Colonic mucosa (tissue), 4 donors: ENCODE results near the gene TARS3. TPM values are rescaled to one million over a fixed set of nuclear protein-coding genes. Genes with fewer than 3 reads are reported as not detected.
A peak's percentile ranks its signal among the peaks of the same experiment; 100 is the strongest.
"Not testable (repeated sequence)": the region's sequence is repeated elsewhere in the genome, so short reads cannot be mapped to it uniquely, and the experiment has no call there.

Experiments used
- DNase-seq: peaks from one replicate; pipeline ENCODE4 v3.0.0-alpha.2; 2020
- H3K27ac ChIP-seq: fragments of 200-600 bp; one replicate; pipeline ENCODE4 v1.8.0; 2021
- H3K27me3 ChIP-seq: fragments of 200-600 bp; one replicate; pipeline ENCODE4 v1.8.0; 2021
- H3K36me3 ChIP-seq: fragments of 200-600 bp; one replicate; pipeline ENCODE4 v1.8.0; 2021
- H3K4me1 ChIP-seq: fragments of 200-600 bp; one replicate; pipeline ENCODE4 v1.8.0; 2021; ENCODE audit warnings: mild to moderate bottlenecking
- H3K4me3 ChIP-seq: fragments of 200-600 bp; one replicate; pipeline ENCODE4 v1.8.0; 2021
- H3K9ac ChIP-seq, 2 donors: one replicate each; pipeline ENCODE4 v1.7.0; 2013; ENCODE audit warnings: control low read depth in 2 of 2, low read depth in 2 of 2, low read length in 2 of 2
- H3K9me3 ChIP-seq: fragments of 200-600 bp; one replicate; pipeline ENCODE4 v1.8.0; 2021
- intact Hi-C: fragments of 100-400 bp; cut with DNase I; formaldehyde crosslinking; loops from one replicate; pipeline ENCODE4 v1.14.1; 2022
- total RNA-seq, 2 donors: library from RNA; stranded (reverse); fragmentation: NEBNext Ultra II Directional in 1 of 2; extraction: Animal tissue kit (Norgen Biotek cat#: 25700) in 1 of 2; gene quantifications; one replicate each; pipeline ENCODE4 v1.2.1, GENCODE V29; 2021
- TF ChIP-seq, protein P1 (sequence below): fragments of 200-600 bp; IDR thresholded peaks from one replicate; pipeline ENCODE4 v1.8.0; 2022; ENCODE audit warnings: antibody characterized with exemption, mild to moderate bottlenecking
- donor health status: healthy.
- donor health status: DM: no; HTN: no; CAD: no.
- donor health status: DM: no; HTN: no; CAD: no.

Gene TARS3
- total RNA-seq, 2 donors from 2014 or later = 8.7 to 8.8 TPM

GRCh38 chr15:101657968-101658784 is 66.1 kb downstream of the TARS3 start:
- Histone ChIP-seq H3K27ac (no peak overlapping the region), H3K4me1 (peaks cover 2% of the 10 kb centered on the region), H3K27me3 (no peaks in the 10 kb centered on the region), H3K4me3 (no peak overlapping the region), H3K9ac (no peak overlapping the region), H3K36me3 (no peaks in the 10 kb centered on the region), H3K9me3 (no peaks in the 10 kb centered on the region)
- DNase-seq = peak; percentile 83
- TF ChIP-seq, protein P1, sequence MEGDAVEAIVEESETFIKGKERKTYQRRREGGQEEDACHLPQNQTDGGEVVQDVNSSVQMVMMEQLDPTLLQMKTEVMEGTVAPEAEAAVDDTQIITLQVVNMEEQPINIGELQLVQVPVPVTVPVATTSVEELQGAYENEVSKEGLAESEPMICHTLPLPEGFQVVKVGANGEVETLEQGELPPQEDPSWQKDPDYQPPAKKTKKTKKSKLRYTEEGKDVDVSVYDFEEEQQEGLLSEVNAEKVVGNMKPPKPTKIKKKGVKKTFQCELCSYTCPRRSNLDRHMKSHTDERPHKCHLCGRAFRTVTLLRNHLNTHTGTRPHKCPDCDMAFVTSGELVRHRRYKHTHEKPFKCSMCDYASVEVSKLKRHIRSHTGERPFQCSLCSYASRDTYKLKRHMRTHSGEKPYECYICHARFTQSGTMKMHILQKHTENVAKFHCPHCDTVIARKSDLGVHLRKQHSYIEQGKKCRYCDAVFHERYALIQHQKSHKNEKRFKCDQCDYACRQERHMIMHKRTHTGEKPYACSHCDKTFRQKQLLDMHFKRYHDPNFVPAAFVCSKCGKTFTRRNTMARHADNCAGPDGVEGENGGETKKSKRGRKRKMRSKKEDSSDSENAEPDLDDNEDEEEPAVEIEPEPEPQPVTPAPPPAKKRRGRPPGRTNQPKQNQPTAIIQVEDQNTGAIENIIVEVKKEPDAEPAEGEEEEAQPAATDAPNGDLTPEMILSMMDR = no peak
- intact Hi-C loops = no loop called here

DNA sequence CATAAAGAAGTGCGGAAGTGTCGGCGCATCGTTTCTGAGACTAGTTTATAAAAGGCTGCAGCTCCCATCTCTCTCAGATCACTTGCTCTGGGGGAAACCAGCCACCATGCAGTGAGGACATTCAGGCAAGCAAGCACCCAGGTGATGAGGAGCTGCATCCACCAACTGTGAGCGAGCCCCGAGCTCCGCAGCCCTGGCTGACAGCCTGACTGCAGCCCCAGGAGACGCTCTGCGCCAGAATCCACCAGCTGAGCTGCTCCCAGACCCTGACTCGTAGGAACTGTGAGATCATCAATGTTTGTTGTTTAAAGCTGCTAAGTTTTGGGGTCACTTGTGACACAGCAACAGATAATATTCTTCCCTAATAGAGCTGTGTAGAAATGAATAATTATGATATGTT is 67.1 kb downstream of the TARS3 start:
- intact Hi-C loops = no loop called here
- TF ChIP-seq, protein P1 = no peak
- H3K9me3 ChIP-seq = no peaks in the 10 kb centered on the region
- H3K4me1 ChIP-seq = peaks cover 6% of the 10 kb centered on the region
- H3K9ac ChIP-seq = no peak overlapping the region
- DNase-seq = no peak
- no peaks in the 10 kb centered on the region for H3K36me3 ChIP-seq
- H3K27me3 ChIP-seq = no peaks in the 10 kb centered on the region
- no peak overlapping the region for H3K4me3 ChIP-seq
- no peak overlapping the region for H3K27ac ChIP-seq

DNA sequence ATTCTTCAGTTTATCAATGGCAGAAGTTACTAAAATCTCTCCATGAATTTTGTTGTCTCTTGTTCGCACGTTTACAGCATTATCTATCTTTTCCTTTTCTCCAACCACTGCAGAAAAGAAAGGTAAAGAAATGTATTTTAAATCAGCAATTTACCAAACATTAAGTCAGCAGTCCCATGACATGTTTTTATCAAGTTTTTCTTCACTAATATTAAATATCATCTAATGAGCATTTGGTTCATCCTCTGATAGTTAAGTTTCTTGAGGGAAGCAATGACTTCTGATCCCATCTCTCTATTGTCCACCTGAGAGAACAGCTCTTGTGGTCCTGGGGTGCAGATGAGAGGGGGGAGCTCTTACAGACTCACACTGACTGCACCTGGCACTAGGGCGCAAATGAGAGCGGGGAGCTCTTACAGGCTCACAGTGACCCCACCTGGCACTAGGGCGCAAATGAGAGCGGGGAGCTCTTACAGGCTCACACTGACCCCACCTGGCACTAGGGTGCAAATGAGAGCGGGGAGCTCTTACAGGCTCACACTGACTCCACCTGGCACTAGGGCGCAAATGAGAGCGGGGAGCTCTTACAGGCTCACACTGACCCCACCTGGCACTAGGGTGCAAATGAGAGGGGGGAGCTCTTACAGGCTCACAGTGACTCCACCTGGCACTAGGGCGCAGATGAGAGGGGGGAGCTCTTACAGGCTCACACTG is 69.5 kb downstream of the TARS3 start:
- H3K27ac ChIP-seq, H3K9me3 ChIP-seq, H3K36me3 ChIP-seq, DNase-seq, H3K4me3 ChIP-seq, H3K4me1 ChIP-seq, H3K9ac ChIP-seq, intact Hi-C loops, H3K27me3 ChIP-seq: not testable (repeated sequence)

DNA sequence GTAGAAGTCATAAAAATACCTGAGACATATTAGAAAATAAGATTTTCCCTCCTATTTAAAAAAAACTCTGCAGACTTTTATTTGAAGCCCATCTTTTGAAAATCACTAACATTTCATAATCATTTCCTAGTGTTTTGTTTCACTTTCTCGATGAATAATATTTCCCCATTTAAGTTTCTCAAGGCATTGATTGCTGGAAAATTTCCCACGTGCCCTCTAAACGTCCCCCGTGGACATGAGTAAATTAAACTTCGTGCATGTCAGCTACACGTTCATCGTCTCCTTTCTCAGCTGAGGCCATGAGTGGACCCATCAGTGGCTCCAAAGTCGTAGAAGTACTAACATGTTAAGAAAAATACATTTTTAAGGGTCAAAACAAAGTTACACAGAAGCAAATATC is 70.1 kb downstream of the TARS3 start:
- no peak overlapping the region for H3K4me3 ChIP-seq
- H3K9me3 ChIP-seq = no peaks in the 10 kb centered on the region
- H3K36me3 ChIP-seq = no peaks in the 10 kb centered on the region
- H3K4me1 ChIP-seq = peaks cover 6% of the 10 kb centered on the region
- DNase-seq = no peak
- H3K27ac ChIP-seq = no peak overlapping the region
- intact Hi-C loops = no loop called here
- no peaks in the 10 kb centered on the region for H3K27me3 ChIP-seq
- no peak overlapping the region for H3K9ac ChIP-seq
- TF ChIP-seq, protein P1 = no peak

- Histone ChIP-seq H3K9me3 (no peaks in the 10 kb centered on the region), H3K9ac (peak overlapping the region; percentile 92 to 97), H3K4me1 (peaks cover 6% of the 10 kb centered on the region), H3K4me3 (peak overlapping the region; percentile 71), H3K27me3 (no peaks in the 10 kb centered on the region), H3K36me3 (no peaks in the 10 kb centered on the region), H3K27ac (peak overlapping the region; percentile 96)
- DNase-seq = no peak
- intact Hi-C loops = no loop called here
- TF ChIP-seq, protein P1 = no peak
These were observed 71.4 kb downstream of the TARS3 start for GRCh38 chr15:101652786-101653430.
